HEK293 (cell line): Measurements from ENCODE around the gene TNS1.
A peak's percentile ranks its signal among the peaks of the same experiment; 100 is the strongest.

Source experiments
- CTCF ChIA-PET: fragments of 350-600 bp; formaldehyde crosslinking; extraction: SDS; loops from one replicate; lab custom pipeline; 2021; ENCODE audit warnings: antibody characterized with exemption; lab: Yijun Ruan, JAX
- POLR2A ChIA-PET: fragments of 300-600 bp; formaldehyde crosslinking; extraction: SDS; loops from one replicate; lab custom pipeline; 2020; ENCODE audit warnings: antibody characterized with exemption, inconsistent platforms; lab: Yijun Ruan, JAX
- H3K27ac ChIP-seq: fragments of 200-500 bp; sonication (Bioruptor generic); 2 replicates; pipeline ENCODE4 v1.5.1; 2014; ENCODE audit warnings: low read depth, low read length, control low read depth, inconsistent platforms; ENCODE audit errors: extremely low read depth
- H3K36me3 ChIP-seq, 2 experiments: fragments of 200-500 bp in 1 of 2; sonication (Bioruptor generic) in 1 of 2; 1 replicate in 1 of 2; 2 replicates in 1 of 2; pipeline ENCODE4 v1.5.1; 2014 to 2017; ENCODE audit warnings: inconsistent platforms in 2 of 2, low read length in 2 of 2; ENCODE audit not compliant: control insufficient read depth in 2 of 2, insufficient read depth in 1 of 2
- H3K4me1 ChIP-seq: fragments of 200-500 bp; sonication (Bioruptor generic); 2 replicates; pipeline ENCODE4 v1.5.1; 2014; ENCODE audit warnings: mild to moderate bottlenecking, low read length, inconsistent platforms; ENCODE audit not compliant: control insufficient read depth, insufficient read depth
- H3K4me3 ChIP-seq: 2 replicates; pipeline ENCODE4 v1.5.1; 2011; ENCODE audit warnings: low read depth, mild to moderate bottlenecking, control low read depth, low read length, moderate library complexity
- H3K9me3 ChIP-seq: fragments of 200-500 bp; sonication (Bioruptor generic); 2 replicates; pipeline ENCODE4 v1.5.1; 2014; ENCODE audit warnings: low read depth, low read length, inconsistent platforms; ENCODE audit not compliant: control insufficient read depth, insufficient read depth
- BCL11A ChIP-seq: fragments of 450-650 bp; formaldehyde crosslinking; IDR thresholded peaks from 2 replicates; pipeline ENCODE4 v1.5.1; 2016; ENCODE audit warnings: low read depth, missing biosample characterization, missing genetic modification characterization
- EGR2 ChIP-seq: fragments of 450-650 bp; formaldehyde crosslinking; IDR thresholded peaks from 2 replicates; pipeline ENCODE4 v1.5.1; 2016; ENCODE audit warnings: low read depth, missing biosample characterization, missing genetic modification characterization
- GLIS1 ChIP-seq: fragments of 450-650 bp; formaldehyde crosslinking; IDR thresholded peaks from 2 replicates; pipeline ENCODE4 v1.5.1; 2016; ENCODE audit warnings: missing biosample characterization, missing genetic modification characterization
- IKZF3 ChIP-seq: fragments of 450-650 bp; IDR thresholded peaks from 2 replicates; pipeline ENCODE4 v1.5.0; 2018; ENCODE audit warnings: missing biosample characterization, mild to moderate bottlenecking, missing genetic modification characterization, moderate library complexity
- KLF1 ChIP-seq: fragments of 450-650 bp; formaldehyde crosslinking; IDR thresholded peaks from 2 replicates; pipeline ENCODE4 v1.5.1; 2016; ENCODE audit warnings: missing biosample characterization, missing genetic modification characterization
- KLF9 ChIP-seq: fragments of 450-650 bp; formaldehyde crosslinking; IDR thresholded peaks from 2 replicates; pipeline ENCODE4 v1.5.1; 2016; ENCODE audit warnings: missing biosample characterization, missing genetic modification characterization, low read depth
- ZBTB20 ChIP-seq: fragments of 450-650 bp; formaldehyde crosslinking; IDR thresholded peaks from 2 replicates; pipeline ENCODE4 v1.5.1; 2016; ENCODE audit warnings: missing biosample characterization, missing genetic modification characterization
- ZFHX2 ChIP-seq: fragments of 450-650 bp; formaldehyde crosslinking; conservative IDR thresholded peaks from 2 replicates; pipeline ENCODE4 v1.5.1; 2016; ENCODE audit warnings: missing biosample characterization, missing genetic modification characterization
- ZFP69B ChIP-seq: fragments of 450-650 bp; formaldehyde crosslinking; IDR thresholded peaks from 2 replicates; pipeline ENCODE4 v1.5.1; 2016; ENCODE audit warnings: missing biosample characterization, missing genetic modification characterization
- ZNF169 ChIP-seq: fragments of 450-650 bp; formaldehyde crosslinking; IDR thresholded peaks from 2 replicates; pipeline ENCODE4 v1.5.1; 2016; ENCODE audit warnings: missing biosample characterization, missing genetic modification characterization
- ZNF174 ChIP-seq: fragments of 450-650 bp; formaldehyde crosslinking; IDR thresholded peaks from 2 replicates; pipeline ENCODE4 v1.5.0; 2017; ENCODE audit warnings: missing biosample characterization, mild to moderate bottlenecking, missing genetic modification characterization
- ZNF2 ChIP-seq: fragments of 450-650 bp; formaldehyde crosslinking; IDR thresholded peaks from 2 replicates; pipeline ENCODE4 v1.5.1; 2016; ENCODE audit warnings: missing biosample characterization, missing genetic modification characterization
- ZNF350 ChIP-seq: fragments of 450-650 bp; formaldehyde crosslinking; IDR thresholded peaks from 2 replicates; pipeline ENCODE4 v1.5.0; 2017; ENCODE audit warnings: missing biosample characterization, mild to moderate bottlenecking, missing genetic modification characterization
- ZNF423 ChIP-seq: fragments of 450-650 bp; formaldehyde crosslinking; IDR thresholded peaks from 2 replicates; pipeline ENCODE4 v1.5.1; 2016; ENCODE audit warnings: missing biosample characterization, missing genetic modification characterization
- ZNF510 ChIP-seq: fragments of 450-650 bp; formaldehyde crosslinking; IDR thresholded peaks from 2 replicates; pipeline ENCODE4 v1.5.1; 2018; ENCODE audit warnings: mild to moderate bottlenecking, missing genetic modification characterization, missing biosample characterization; ENCODE audit not compliant: insufficient replicate concordance
- ZNF529 ChIP-seq: fragments of 450-650 bp; formaldehyde crosslinking; IDR thresholded peaks from 2 replicates; pipeline ENCODE4 v1.5.1; 2017; ENCODE audit warnings: missing genetic modification characterization, missing biosample characterization; ENCODE audit not compliant: insufficient replicate concordance
- ZNF548 ChIP-seq: fragments of 450-650 bp; formaldehyde crosslinking; IDR thresholded peaks from 2 replicates; pipeline ENCODE4 v1.5.1; 2016; ENCODE audit warnings: missing biosample characterization, missing genetic modification characterization
- ZNF585B ChIP-seq: fragments of 450-650 bp; formaldehyde crosslinking; IDR thresholded peaks from 2 replicates; pipeline ENCODE4 v1.5.1; 2016; ENCODE audit warnings: missing biosample characterization, missing genetic modification characterization
- ZNF658 ChIP-seq: fragments of 450-650 bp; formaldehyde crosslinking; IDR thresholded peaks from 2 replicates; pipeline ENCODE4; 2016; ENCODE audit warnings: missing biosample characterization, missing genetic modification characterization
- TF ChIP-seq, protein P1 (sequence below): fragments of 450-650 bp; formaldehyde crosslinking; conservative IDR thresholded peaks from 2 replicates; pipeline ENCODE4 v1.5.1; 2016; ENCODE audit warnings: low read depth, missing biosample characterization, missing genetic modification characterization
- TF ChIP-seq, protein P2 (sequence below): fragments of 450-650 bp; formaldehyde crosslinking; IDR thresholded peaks from 2 replicates; pipeline ENCODE4 v1.5.1; 2017; ENCODE audit warnings: missing biosample characterization, missing genetic modification characterization
- TF ChIP-seq, protein P3 (sequence below): fragments of 450-650 bp; formaldehyde crosslinking; IDR thresholded peaks from 2 replicates; pipeline ENCODE4 v1.5.1; 2016; ENCODE audit warnings: missing biosample characterization, missing genetic modification characterization, borderline replicate concordance
- TF ChIP-seq, protein P4 (sequence below): fragments of 450-650 bp; formaldehyde crosslinking; IDR thresholded peaks from 2 replicates; pipeline ENCODE4 v1.5.1; 2016; ENCODE audit warnings: missing biosample characterization, missing genetic modification characterization

The TNS1 gene

DNA sequence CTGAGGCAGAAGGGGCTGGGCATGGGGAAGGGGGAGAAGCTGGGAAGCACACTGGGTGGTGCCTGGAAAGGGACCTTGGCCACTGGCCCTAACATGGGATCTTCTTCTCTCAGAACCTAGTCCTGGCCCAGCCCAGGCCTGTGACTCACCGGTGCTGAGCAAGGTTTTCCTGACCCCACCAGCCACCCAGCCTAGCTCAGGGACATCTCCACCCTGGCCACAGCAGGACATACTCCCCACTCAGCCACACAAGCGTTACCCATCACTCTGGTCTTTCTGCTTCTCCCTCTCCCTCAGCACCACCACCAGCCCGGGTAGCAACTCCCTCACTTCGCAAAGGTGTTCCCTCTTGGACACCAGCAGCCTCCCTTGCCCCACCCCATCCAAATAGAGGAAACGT, 22.8 kb downstream of the TNS1 start (continued):
- TF ChIP-seq, protein P1, sequence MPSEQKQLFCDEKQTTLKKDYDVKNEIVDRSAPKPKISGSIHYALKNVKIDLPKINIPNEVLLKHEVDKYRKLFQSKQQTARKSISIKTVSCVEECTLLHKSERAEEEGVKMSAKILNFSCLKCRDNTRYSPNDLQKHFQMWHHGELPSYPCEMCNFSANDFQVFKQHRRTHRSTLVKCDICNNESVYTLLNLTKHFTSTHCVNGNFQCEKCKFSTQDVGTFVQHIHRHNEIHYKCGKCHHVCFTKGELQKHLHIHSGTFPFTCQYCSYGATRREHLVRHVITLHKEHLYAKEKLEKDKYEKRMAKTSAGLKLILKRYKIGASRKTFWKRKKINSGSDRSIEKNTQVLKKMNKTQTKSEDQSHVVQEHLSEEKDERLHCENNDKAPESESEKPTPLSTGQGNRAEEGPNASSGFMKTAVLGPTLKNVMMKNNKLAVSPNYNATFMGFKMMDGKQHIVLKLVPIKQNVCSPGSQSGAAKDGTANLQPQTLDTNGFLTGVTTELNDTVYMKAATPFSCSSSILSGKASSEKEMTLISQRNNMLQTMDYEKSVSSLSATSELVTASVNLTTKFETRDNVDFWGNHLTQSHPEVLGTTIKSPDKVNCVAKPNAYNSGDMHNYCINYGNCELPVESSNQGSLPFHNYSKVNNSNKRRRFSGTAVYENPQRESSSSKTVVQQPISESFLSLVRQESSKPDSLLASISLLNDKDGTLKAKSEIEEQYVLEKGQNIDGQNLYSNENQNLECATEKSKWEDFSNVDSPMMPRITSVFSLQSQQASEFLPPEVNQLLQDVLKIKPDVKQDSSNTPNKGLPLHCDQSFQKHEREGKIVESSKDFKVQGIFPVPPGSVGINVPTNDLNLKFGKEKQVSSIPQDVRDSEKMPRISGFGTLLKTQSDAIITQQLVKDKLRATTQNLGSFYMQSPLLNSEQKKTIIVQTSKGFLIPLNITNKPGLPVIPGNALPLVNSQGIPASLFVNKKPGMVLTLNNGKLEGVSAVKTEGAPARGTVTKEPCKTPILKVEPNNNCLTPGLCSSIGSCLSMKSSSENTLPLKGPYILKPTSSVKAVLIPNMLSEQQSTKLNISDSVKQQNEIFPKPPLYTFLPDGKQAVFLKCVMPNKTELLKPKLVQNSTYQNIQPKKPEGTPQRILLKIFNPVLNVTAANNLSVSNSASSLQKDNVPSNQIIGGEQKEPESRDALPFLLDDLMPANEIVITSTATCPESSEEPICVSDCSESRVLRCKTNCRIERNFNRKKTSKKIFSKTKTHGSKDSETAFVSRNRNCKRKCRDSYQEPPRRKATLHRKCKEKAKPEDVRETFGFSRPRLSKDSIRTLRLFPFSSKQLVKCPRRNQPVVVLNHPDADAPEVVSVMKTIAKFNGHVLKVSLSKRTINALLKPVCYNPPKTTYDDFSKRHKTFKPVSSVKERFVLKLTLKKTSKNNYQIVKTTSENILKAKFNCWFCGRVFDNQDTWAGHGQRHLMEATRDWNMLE (tag by site-specific recombination), result no peak
- no peak for TF ChIP-seq ZNF2 (tag by site-specific recombination)
- TF ChIP-seq ZNF585B (tag by site-specific recombination), result no peak
- no peak for TF ChIP-seq ZNF423 (tag by site-specific recombination)
- TF ChIP-seq ZNF510, result no peak

DNA sequence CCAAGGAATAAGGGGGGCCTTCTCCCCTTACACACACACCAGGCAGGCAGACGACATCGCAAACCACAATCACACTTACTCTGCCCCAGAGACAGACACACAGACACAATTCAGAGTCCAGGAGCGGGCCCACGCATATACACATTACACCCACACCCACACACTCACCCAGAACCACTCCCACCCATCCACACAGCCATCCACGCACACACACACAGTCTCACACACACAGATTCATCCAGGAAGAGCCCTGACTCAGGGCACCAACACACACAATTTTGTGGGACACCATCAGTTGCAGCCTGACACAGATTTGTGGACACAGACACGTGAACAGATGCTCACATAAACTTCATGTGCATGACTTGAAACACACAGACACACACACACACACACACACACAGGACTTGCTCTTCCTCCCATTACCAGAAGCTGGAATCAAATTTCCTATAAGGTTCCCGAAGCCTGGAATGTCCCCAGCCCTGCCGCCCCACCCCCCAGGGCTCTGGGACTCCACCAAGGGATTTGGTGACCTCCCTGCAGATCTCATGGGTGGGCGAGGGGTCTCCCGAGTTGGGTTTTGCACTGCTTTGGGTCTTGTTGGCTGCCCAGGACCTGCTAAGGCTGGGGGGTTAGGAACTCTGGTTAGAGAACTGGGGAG, 23.5 kb downstream of the TNS1 start:
- POLR2A ChIA-PET, result no interaction called here
- TF ChIP-seq, protein P2, sequence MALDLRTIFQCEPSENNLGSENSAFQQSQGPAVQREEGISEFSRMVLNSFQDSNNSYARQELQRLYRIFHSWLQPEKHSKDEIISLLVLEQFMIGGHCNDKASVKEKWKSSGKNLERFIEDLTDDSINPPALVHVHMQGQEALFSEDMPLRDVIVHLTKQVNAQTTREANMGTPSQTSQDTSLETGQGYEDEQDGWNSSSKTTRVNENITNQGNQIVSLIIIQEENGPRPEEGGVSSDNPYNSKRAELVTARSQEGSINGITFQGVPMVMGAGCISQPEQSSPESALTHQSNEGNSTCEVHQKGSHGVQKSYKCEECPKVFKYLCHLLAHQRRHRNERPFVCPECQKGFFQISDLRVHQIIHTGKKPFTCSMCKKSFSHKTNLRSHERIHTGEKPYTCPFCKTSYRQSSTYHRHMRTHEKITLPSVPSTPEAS, result 0 out of 2 replicates have a peak, but pooled peaks have one; percentile 19
- TF ChIP-seq, protein P3, sequence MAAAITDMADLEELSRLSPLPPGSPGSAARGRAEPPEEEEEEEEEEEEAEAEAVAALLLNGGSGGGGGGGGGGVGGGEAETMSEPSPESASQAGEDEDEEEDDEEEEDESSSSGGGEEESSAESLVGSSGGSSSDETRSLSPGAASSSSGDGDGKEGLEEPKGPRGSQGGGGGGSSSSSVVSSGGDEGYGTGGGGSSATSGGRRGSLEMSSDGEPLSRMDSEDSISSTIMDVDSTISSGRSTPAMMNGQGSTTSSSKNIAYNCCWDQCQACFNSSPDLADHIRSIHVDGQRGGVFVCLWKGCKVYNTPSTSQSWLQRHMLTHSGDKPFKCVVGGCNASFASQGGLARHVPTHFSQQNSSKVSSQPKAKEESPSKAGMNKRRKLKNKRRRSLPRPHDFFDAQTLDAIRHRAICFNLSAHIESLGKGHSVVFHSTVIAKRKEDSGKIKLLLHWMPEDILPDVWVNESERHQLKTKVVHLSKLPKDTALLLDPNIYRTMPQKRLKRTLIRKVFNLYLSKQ, result no peak
- TF ChIP-seq ZNF658 (tag by site-specific recombination) (no peak), ZBTB20 (0 out of 2 replicates have a peak, but pooled peaks have one; percentile 23), ZNF529 (no peak), ZNF548 (tag by site-specific recombination) (no peak), ZNF169 (tag by site-specific recombination) (no peak), ZNF174 (tag by site-specific recombination) (no peak), EGR2 (tag by site-specific recombination) (peak; percentile 95), ZFP69B (tag by site-specific recombination) (peak; percentile 65), IKZF3 (no peak), ZNF350 (tag by site-specific recombination) (no peak), GLIS1 (tag by site-specific recombination) (peak; percentile 73), ZFHX2 (tag by site-specific recombination) (peak; percentile 97), KLF1 (tag by site-specific recombination) (peak; percentile 63), KLF9 (peak; percentile 16; the same call in 1 of the 2 replicates), BCL11A (tag by site-specific recombination) (no peak)
- TF ChIP-seq, protein P4, sequence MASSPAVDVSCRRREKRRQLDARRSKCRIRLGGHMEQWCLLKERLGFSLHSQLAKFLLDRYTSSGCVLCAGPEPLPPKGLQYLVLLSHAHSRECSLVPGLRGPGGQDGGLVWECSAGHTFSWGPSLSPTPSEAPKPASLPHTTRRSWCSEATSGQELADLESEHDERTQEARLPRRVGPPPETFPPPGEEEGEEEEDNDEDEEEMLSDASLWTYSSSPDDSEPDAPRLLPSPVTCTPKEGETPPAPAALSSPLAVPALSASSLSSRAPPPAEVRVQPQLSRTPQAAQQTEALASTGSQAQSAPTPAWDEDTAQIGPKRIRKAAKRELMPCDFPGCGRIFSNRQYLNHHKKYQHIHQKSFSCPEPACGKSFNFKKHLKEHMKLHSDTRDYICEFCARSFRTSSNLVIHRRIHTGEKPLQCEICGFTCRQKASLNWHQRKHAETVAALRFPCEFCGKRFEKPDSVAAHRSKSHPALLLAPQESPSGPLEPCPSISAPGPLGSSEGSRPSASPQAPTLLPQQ (tag by site-specific recombination), result peak; percentile 90
- Histone ChIP-seq H3K4me3 (peak overlapping the region; percentile 38), H3K9me3 (no peaks in the 10 kb centered on the region), H3K36me3 (no peaks in the 10 kb centered on the region), H3K4me1 (peaks cover 3% of the 10 kb centered on the region; the same call in 1 of the 2 replicates), H3K27ac (no peak overlapping the region)
- CTCF ChIA-PET, result interaction anchor here (0.6 to 0.9 kb wide), 2 partner anchors 15 to 30 kb away, joined by 3 to 4 read pairs; no protein-coding TSS in a partner anchor
